H54 (cell line): ENCODE measurements around the gene GUCY2D.
"Not testable (repeated sequence)": the region's sequence is repeated elsewhere in the genome, so short reads cannot be mapped to it uniquely, and the experiment has no call there.

Experiments
- DNase-seq: peaks from one replicate; pipeline ENCODE4 v3.0.0; 2011; ENCODE audit warnings: low spot score, mixed read lengths; ENCODE audit not compliant: insufficient read length
- FAIRE-seq: peaks from 3 replicates; lab custom pipeline; 2011; peaks lifted over from hg19 to GRCh38; lab: Jason Lieb, UNC
- POLR2A ChIP-seq: IDR thresholded peaks from 2 replicates; pipeline ENCODE4 v1.6.1; 2011; ENCODE audit warnings: low read depth, mild to moderate bottlenecking, low read length

GUCY2D gene

DNA sequence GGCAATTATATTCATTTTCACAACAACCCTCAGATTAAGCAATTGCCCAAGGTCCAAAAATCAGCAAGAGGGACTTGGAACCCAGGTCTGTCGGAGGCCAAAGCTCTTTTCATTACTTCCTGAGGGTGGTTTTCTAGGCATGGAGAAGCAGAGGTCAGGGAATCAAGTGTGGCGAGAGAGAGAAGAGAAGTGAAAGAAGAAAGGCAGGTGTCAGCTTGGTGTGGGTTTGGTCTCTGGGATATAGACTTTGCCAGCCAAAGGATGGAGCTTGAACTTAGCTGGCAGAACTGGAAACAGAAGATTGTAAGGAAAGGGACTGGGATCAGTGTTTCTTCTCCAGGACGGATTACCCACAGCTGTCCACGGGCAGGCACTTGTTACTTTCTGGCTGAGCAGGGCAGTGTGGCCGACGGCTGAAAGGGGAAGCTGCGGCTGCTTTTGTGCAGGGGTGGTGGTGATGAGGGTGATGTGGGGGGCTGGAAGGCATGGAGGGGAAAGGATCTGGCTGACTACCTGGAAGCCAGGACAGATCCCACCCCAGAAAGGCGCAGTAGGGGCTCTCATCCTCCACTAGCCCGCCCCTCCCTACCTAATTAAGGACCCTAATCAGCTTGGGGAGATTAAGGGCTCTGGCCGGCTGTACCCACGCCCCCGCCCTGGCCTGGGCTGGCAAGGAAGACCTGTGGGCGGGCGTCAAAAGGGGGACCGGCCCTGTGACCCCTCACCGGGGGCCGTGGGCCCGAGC lies at the start of gene GUCY2D:
Gene GUCY2D (plus strand): TSS at position 640 of the 745 bp plus-strand sequence. CDS start 433 bp downstream, outside the sequence.
- no peak for TF ChIP-seq POLR2A
- DNase-seq (no peak), FAIRE-seq (no peak)

- not testable (repeated sequence) for DNase-seq, FAIRE-seq
Observed at GRCh38 chr17:7953266-7953665, 49.1 kb upstream of the GUCY2D start.

DNA sequence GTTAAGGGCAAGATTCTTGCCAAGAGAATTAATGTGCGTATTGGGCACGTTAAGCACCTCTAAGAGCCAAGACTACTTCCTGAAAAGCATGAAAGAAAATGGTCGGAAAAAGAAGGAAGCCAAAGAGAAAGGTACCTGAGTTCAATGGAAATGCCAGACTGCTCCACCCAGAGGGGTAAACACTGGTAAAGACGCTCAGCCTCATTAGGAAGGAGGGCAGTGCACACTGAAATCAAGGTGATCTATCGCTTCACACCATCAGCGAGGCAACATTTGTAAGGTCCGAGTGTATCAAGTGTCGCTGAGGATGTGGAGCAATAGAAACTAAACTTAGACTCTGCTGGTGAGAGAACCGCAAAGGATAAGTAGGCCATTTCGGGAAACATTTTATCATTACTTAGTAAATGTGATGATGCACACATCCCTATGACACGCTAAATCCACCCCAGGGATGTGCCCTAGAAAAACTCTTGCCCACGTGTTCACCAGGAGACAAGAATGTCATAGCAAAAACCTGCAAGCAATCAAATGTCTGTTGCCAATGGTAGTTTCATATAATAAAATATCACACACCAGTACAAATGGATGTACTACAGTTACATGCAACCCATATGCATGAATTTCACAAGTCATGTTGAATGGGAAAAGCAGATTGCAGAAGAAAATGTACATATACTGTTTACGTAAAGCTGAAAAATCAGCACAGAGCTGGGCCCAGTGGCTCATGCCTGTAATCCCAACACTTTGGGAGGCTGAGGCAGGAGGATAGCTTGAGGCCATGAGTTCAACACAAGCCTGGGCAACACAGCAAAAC lies 46.8 kb upstream of the GUCY2D start:
- DNase-seq (no peak), FAIRE-seq (no peak)
- TF ChIP-seq POLR2A: no peak

GRCh38 chr17:7956228-7956965 lies 46.0 kb upstream of the GUCY2D start:
- FAIRE-seq (no peak), DNase-seq (no peak)
- TF ChIP-seq POLR2A: no peak

- FAIRE-seq (no peak), DNase-seq (no peak)
- no peak for TF ChIP-seq POLR2A
Observed at GRCh38 chr17:7959503-7960253, 42.7 kb upstream of the GUCY2D start.

DNA sequence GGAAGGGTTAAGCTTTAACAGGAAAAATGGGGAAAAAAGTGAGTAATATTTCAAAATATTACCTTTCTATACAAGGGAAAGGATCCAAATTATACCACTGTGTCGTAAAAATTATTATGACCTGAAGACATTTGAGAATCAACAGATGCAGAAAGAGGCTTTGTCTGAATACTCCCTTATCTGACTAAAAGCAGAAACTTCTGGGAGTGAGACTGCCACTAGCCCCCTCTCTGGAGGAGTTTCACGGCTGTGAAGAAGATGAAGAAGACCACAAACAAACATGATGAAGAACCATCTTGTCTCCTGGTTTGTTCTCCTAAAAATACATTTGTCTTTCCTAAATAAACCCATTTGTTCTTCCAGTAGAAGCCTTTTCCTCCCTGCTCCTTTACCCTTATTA lies 41.0 kb upstream of the GUCY2D start:
- no peak for DNase-seq
- FAIRE-seq: no peak
- no peak for TF ChIP-seq POLR2A

- no peak for FAIRE-seq
- no peak for DNase-seq
- TF ChIP-seq POLR2A: no peak
Observed at GRCh38 chr17:7967751-7968150, 34.7 kb upstream of the GUCY2D start.

GRCh38 chr17:7969433-7969832 lies 33.0 kb upstream of the GUCY2D start:
- FAIRE-seq: no peak
- no peak for TF ChIP-seq POLR2A
- no peak for DNase-seq

GRCh38 chr17:7971651-7972050 lies 30.8 kb upstream of the GUCY2D start:
- TF ChIP-seq POLR2A: no peak
- FAIRE-seq (no peak), DNase-seq (no peak)

- no peak for TF ChIP-seq POLR2A
- DNase-seq (no peak), FAIRE-seq (no peak)
Observed at GRCh38 chr17:7972131-7972785, 30.2 kb upstream of the GUCY2D start.

DNA sequence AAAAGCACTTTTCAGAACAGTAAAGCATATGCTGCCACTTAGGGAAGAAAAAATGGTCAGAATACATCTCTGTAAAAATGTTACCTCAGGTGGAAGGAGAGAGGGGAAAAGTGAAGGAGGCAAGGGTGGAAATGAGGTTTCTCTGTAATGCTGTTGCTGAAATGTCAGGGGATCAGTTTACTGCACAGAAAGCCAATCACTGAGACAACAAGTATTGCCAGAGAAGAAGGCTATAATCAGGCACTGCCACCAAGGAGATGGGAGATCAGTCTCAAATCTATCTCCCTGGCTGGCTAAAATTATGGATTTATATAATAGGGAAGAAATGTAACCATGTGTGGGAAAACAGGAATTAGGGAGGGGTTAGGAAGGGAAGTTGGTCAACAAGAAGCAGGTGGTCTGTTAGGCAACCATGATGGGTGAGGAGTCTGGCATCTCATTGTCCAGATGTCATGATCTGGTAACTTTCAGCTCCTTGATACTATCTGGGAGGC lies 27.7 kb upstream of the GUCY2D start:
- no peak for FAIRE-seq
- DNase-seq: no peak
- no peak for TF ChIP-seq POLR2A

GRCh38 chr17:7977039-7977438 lies 25.4 kb upstream of the GUCY2D start:
- no peak for TF ChIP-seq POLR2A
- FAIRE-seq: no peak
- no peak for DNase-seq

GRCh38 chr17:7977805-7978204 lies 24.6 kb upstream of the GUCY2D start:
- TF ChIP-seq POLR2A: no peak
- FAIRE-seq: no peak
- DNase-seq: no peak
